Stimulated activated CD8-positive, alpha-beta memory T cell treated with anti-CD3 and anti-CD28 coated beads, Interleukin-15, amount 100 ng/mL, for 4 hours (primary cell): ENCODE data around the gene MRPS10.
"Not testable (repeated sequence)": the region's sequence is repeated elsewhere in the genome, so short reads cannot be mapped to it uniquely, and the experiment has no call there.

Experiments used
- DNase-seq, 2 donors: peaks; one replicate each; pipeline ENCODE4 v3.0.0-alpha.2; 2020; ENCODE audit warnings: low read depth in 2 of 2

MRPS10 gene

GRCh38 chr6:42210551-42210950 lies 7.1 kb downstream of the MRPS10 start:
- no peak for DNase-seq

- not testable (repeated sequence) for DNase-seq
These were observed 10.1 kb downstream of the MRPS10 start for GRCh38 chr6:42207559-42207958.

- no peak for DNase-seq
These were observed 12.8 kb downstream of the MRPS10 start for GRCh38 chr6:42204768-42205282.

GRCh38 chr6:42203183-42203582 lies 14.5 kb downstream of the MRPS10 start:
- no peak for DNase-seq

GRCh38 chr6:42202131-42202915 lies 15.3 kb downstream of the MRPS10 start:
- DNase-seq: not testable (repeated sequence)

GRCh38 chr6:42201382-42201781 lies 16.3 kb downstream of the MRPS10 start:
- no peak for DNase-seq

GRCh38 chr6:42200035-42200434 lies 17.6 kb downstream of the MRPS10 start:
- DNase-seq: no peak

GRCh38 chr6:42199106-42199981 lies 18.3 kb downstream of the MRPS10 start:
- no peak for DNase-seq

- DNase-seq: no peak
These were observed 19.9 kb downstream of the MRPS10 start for GRCh38 chr6:42197555-42198362.

- DNase-seq: no peak
These were observed 22.2 kb downstream of the MRPS10 start for GRCh38 chr6:42195415-42195814.

GRCh38 chr6:42194056-42194455 lies 23.6 kb downstream of the MRPS10 start:
- DNase-seq: no peak

- no peak for DNase-seq
These were observed 24.2 kb downstream of the MRPS10 start for GRCh38 chr6:42193491-42193894.

GRCh38 chr6:42192385-42192784 lies 25.3 kb downstream of the MRPS10 start:
- not testable (repeated sequence) for DNase-seq

- DNase-seq: no peak
These were observed 27.0 kb downstream of the MRPS10 start for GRCh38 chr6:42190554-42191183.

GRCh38 chr6:42188406-42188805 lies 29.3 kb downstream of the MRPS10 start:
- no peak for DNase-seq

- no peak for DNase-seq
These were observed 32.1 kb downstream of the MRPS10 start for GRCh38 chr6:42185597-42185996.

- DNase-seq: no peak
These were observed 33.2 kb downstream of the MRPS10 start for GRCh38 chr6:42184475-42184874.

GRCh38 chr6:42182101-42182500 lies 35.6 kb downstream of the MRPS10 start:
- no peak for DNase-seq

- no peak for DNase-seq
These were observed 37.7 kb downstream of the MRPS10 start for GRCh38 chr6:42179945-42180313.

GRCh38 chr6:42179261-42179944 lies 38.3 kb downstream of the MRPS10 start:
- no peak for DNase-seq
